DOHH2 (cell line): ENCODE measurements around the gene HOXB1.

Source experiments
- CTCF ChIP-seq: fragments of 200-600 bp; sonication (generic); IDR thresholded peaks from one replicate; pipeline ENCODE4 v1.5.1; 2014; ENCODE audit warnings: antibody characterized with exemption, mild to moderate bottlenecking, low read depth, low read length; ENCODE audit not compliant: poor library complexity, severe bottlenecking
- EZH2phosphoT487 ChIP-seq: fragments of 200-600 bp; sonication (generic); IDR thresholded peaks from 2 replicates; pipeline ENCODE4 v1.6.1; 2017; ENCODE audit warnings: borderline replicate concordance, mild to moderate bottlenecking, antibody characterized with exemption, low read length, moderate library complexity, mixed read lengths

DNA sequence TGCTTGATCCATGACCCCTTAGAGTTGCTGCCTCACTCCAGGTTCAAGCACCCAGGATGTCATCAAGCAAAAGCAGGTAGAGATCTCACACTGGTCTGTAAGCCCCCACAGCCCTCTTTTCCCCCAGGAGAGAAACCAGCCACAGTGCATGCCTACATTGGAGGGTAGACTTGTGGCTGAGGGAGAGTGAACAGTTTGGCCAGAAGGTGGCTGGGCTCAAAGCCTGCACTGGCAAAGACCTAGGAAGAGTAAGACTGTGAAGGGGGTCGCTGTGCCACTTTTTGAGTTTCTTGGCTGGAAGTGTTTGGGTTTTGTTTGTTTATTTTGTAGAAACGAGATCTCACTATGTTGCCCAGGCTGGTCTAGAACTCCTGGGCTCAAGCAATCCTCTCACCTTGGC is 28.5 kb downstream of the HOXB1 start:
- TF ChIP-seq CTCF (no peak), EZH2phosphoT487 (no peak)
